Activated T-cell treated with anti-CD3 and anti-CD28 coated beads for 24 hours (primary cell): ENCODE results near the gene PRKAG1.

ENCODE experiments used
- DNase-seq: peaks from one replicate; pipeline ENCODE4 v3.0.0-alpha.2; 2020; ENCODE audit warnings: low read depth

Gene PRKAG1

DNA sequence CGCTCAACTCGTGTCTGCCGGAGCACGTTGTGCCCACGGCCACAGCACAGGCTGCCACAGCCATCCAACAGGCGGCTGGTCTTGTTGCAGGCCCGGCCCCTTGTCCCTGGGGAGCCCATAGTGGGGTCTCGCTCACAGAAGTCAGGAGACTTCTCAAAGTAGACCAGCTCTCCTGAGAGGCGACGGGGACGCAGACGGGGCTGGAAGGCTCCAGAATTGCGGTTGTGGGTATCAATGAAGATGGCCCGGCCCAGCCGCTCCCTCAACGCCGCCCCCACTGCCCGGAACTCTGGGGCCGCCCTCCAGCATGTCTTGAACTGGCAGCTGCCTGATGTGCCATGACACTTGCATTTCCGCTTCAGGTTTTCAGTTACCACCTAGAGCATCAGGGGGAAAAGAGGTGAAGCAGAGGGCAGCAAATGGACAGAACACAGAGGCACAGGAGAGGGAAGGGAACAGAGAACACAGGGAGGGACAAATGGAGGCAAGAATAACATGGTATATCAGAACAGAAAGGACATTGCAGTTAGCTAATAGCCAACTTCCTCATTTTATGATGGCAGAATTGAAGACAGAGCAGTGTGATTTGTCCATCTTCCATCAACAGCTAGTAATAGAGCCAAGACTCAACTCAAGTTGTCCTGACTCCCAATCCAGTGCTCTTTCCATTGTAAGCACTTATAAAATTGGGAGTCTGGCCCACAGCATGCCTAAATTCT is 52.2 kb downstream of the PRKAG1 start:
- DNase-seq: no peak

- DNase-seq: no peak
Observed at GRCh38 chr12:48965298-48965838, 53.2 kb downstream of the PRKAG1 start.

DNA sequence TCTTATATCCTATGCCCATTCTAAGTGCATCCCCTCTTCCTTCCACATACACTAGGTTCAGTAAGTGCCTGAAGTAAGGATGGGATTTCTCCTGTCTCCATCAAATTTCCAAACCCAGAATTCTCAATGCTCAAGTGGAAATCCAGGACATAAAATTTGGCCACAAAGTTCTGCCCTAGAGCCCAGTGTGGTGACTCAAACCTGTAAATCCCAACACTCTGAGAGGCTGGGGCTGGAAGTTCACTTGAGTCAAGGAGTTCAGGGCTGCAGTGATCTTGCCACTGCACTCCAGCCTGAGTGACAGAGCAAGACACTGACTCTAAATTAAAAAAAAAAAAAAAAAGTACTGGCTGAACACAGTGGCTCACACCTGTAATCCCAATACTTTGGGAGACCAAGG is 56.8 kb downstream of the PRKAG1 start:
- DNase-seq: no peak

- no peak for DNase-seq
Observed at GRCh38 chr12:48961331-48961730, 57.2 kb downstream of the PRKAG1 start.

GRCh38 chr12:48960834-48961233 is 57.7 kb downstream of the PRKAG1 start:
- DNase-seq: no peak

GRCh38 chr12:48958049-48958388 is 60.6 kb downstream of the PRKAG1 start:
- DNase-seq: no peak

DNA sequence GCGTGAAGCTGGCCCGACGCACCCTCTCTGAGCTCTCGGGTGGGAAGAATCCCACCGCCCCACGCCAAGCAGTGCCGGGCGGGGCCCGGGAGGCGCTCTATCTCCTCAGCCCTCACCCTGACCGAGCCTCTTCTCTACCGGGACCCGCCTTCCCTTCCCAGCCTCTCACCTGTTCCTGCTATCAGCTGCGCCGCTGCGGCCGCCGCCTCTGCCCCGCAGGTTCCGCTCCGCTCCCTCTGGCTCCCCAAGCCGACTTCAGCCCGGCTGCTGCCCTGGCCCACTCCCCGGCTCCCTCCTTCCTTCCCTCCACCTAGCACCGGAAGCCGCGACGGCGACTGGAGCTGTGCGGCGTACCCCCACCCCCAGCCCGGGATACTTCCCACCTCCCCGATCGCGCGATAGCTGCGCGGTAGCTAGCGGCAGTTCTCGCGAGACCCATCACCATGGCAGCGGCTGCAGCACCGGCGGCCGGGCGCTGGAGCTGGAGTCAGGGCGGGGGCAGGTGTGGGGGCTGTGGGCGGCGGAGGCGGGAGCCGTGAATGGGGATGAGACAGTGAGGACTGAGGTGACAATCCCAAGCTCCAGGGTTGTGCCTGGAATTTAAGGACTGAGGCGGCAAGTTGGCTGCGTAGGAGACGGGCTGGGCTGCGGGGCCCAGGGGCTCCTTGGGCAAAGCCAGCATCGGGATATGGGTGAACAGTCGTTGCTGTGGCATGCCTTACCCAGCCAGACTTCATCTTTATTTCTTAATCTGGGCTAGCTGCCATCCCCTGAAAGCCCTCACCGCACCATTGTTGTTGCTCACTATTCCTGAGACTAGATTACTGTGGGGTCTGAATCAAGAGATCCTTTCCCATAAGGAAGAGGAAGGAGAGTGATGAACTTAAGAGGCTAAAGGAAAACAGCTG is 61.2 kb downstream of the PRKAG1 start, which contains the start of gene ARF3:
TSS of gene ARF3 (minus strand) at position 347 of the 908 bp plus-strand sequence. CDS start 16,392 bp downstream, outside the sequence.
- peak; percentile 86 for DNase-seq

DNA sequence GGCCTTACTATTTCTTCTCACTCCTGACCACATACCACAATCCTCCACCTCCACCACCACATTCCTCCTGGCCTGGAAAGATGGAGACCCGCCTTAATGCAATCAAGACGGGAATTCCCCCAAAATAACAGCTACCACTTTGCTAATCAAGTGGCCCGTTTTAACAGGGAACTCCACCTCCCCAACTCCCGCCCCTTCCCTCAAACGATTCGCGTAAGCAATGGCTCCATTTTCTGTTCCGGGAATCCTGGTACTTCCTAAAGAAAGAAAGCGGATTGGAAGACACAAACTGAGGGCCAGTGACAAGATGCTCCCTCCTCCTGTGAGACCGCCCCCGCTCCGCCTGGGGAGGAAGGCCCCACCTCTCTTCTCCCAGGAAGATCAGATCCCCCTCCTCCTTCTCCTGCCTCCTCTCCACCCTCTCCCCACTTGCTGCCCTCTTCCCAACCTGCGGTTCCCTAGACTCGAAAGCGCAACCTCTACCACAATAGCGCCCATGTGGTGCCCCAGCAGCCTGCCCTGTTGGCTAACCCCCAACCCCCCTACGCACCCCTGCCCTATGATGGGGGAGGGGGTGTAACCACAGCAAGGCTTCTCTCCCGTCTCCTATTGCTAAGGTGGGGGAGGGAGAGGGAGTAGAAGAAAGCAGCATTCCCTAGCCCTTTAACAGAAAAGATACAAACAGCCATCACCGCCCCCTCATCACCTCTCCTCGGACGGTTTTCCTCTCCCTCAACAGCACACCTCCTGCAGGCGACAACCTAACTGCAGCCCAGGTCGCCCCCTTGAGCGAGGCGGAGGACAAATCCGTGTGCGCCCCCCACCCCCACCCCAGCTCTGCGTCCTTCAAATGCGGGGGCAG is 62.1 kb downstream of the PRKAG1 start:
- DNase-seq: no peak

- no peak for DNase-seq
Observed at GRCh38 chr12:48954841-48955501, 63.6 kb downstream of the PRKAG1 start.

DNA sequence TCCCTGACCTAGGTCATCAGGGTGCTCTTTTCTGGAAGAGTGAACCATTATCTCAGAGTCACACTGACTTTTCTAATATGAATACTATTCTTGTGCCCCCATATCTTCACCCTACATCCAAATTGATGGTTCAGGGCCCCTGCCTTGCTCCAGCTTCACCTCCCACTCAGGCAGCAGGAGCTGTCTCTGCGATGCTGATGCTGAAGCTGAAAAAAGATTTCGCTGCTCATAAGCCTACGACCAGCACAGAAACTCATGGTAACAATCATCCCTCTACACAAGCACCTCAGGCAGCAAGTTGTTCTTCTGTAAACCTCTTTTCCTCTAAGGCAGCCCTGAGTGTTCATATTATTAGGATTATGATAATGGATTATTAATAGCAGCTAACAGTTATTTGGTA is 64.5 kb downstream of the PRKAG1 start:
- no peak for DNase-seq

GRCh38 chr12:48952691-48953090 is 65.9 kb downstream of the PRKAG1 start:
- no peak for DNase-seq
